Smooth muscle cell (in vitro differentiated cells): ENCODE data around the gene RUFY1. TPM values are rescaled to one million over a fixed set of nuclear protein-coding genes. Genes with fewer than 3 reads are reported as not detected.
"Not testable (repeated sequence)": the region's sequence is repeated elsewhere in the genome, so short reads cannot be mapped to it uniquely, and the experiment has no call there.

Source experiments
- DNase-seq: peaks from one replicate; lab custom pipeline; 2025; ENCODE audit not compliant: unreplicated experiment; lab: John Stamatoyannopoulos, UW
- H2AFZ ChIP-seq: fragments of 200-600 bp; sonication (generic); 2 replicates; pipeline ENCODE4 v1.6.0; 2016; ENCODE audit warnings: antibody characterized with exemption, low read depth, mild to moderate bottlenecking
- H3F3A ChIP-seq: fragments of 200-600 bp; sonication (generic); 2 replicates; pipeline ENCODE4 v1.6.0; 2017; ENCODE audit warnings: antibody characterized with exemption, low read depth
- H3K27ac ChIP-seq: fragments of 200-600 bp; sonication (generic); 2 replicates; pipeline ENCODE4 v1.5.1; 2016; ENCODE audit warnings: low read depth, mild to moderate bottlenecking
- H3K27me3 ChIP-seq: fragments of 200-600 bp; sonication (generic); 2 replicates; pipeline ENCODE4 v1.6.1; 2016; ENCODE audit warnings: low read depth, mild to moderate bottlenecking
- H3K36me3 ChIP-seq: fragments of 200-600 bp; sonication (generic); 2 replicates; pipeline ENCODE4 v1.5.1; 2016; ENCODE audit warnings: low read depth
- H3K4me1 ChIP-seq: fragments of 200-600 bp; sonication (generic); 2 replicates; pipeline ENCODE4 v1.5.1; 2016; ENCODE audit warnings: low read depth
- H3K4me2 ChIP-seq: fragments of 200-600 bp; sonication (generic); 2 replicates; pipeline ENCODE4 v1.6.0; 2016; ENCODE audit warnings: mild to moderate bottlenecking
- H3K4me3 ChIP-seq: fragments of 200-600 bp; sonication (generic); 2 replicates; pipeline ENCODE4 v1.5.1; 2016; ENCODE audit warnings: mild to moderate bottlenecking
- H3K79me2 ChIP-seq: fragments of 200-600 bp; sonication (generic); 2 replicates; pipeline ENCODE4 v1.6.0; 2016; ENCODE audit warnings: low read depth, mild to moderate bottlenecking
- H3K9ac ChIP-seq: fragments of 200-600 bp; sonication (generic); 2 replicates; pipeline ENCODE4 v1.6.0; 2016; ENCODE audit warnings: low read depth
- H3K9me3 ChIP-seq: fragments of 200-600 bp; sonication (generic); replicated peaks from 2 replicates; pipeline ENCODE4 v1.5.1; 2016; ENCODE audit warnings: low read depth
- H4K20me1 ChIP-seq: fragments of 200-600 bp; sonication (generic); 2 replicates; pipeline ENCODE4 v1.6.0; 2016; ENCODE audit warnings: low read depth
- WGBS: methylation state at CpG from one replicate; pipeline ENCODE4 v1.1.7; 2016; ENCODE audit warnings: low lambda C conversion rate; 5-methylcytosine and 5-hydroxymethylcytosine counted together
- polyA plus RNA-seq: library from polyadenylated mRNA; unstranded; fragments of >200 nt; fragmentation: Nextera tagmentation; extraction: Ambion mirVana; gene quantifications from 2 replicates; pipeline ENCODE4 v1.2.1, GENCODE V29; 2016
- total RNA-seq: library from RNA; depleted of rRNA; stranded (reverse); fragments of >200 nt; gene quantifications from 2 replicates; pipeline ENCODE4 v1.2.3, GENCODE V29; 2014
- TF ChIP-seq, protein P1 (sequence below): fragments of 200-600 bp; sonication (generic); IDR thresholded peaks from 2 replicates; pipeline ENCODE4 v1.5.1; 2017; ENCODE audit warnings: borderline replicate concordance, mild to moderate bottlenecking, antibody characterized with exemption; ENCODE audit not compliant: insufficient read depth, poor library complexity, severe bottlenecking

Gene RUFY1, protein sequence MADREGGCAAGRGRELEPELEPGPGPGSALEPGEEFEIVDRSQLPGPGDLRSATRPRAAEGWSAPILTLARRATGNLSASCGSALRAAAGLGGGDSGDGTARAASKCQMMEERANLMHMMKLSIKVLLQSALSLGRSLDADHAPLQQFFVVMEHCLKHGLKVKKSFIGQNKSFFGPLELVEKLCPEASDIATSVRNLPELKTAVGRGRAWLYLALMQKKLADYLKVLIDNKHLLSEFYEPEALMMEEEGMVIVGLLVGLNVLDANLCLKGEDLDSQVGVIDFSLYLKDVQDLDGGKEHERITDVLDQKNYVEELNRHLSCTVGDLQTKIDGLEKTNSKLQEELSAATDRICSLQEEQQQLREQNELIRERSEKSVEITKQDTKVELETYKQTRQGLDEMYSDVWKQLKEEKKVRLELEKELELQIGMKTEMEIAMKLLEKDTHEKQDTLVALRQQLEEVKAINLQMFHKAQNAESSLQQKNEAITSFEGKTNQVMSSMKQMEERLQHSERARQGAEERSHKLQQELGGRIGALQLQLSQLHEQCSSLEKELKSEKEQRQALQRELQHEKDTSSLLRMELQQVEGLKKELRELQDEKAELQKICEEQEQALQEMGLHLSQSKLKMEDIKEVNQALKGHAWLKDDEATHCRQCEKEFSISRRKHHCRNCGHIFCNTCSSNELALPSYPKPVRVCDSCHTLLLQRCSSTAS
- 26.4 and 41.6 TPM in 2 replicates for total RNA-seq
- 23.8 and 30.3 TPM in 2 replicates for polyA plus RNA-seq

DNA sequence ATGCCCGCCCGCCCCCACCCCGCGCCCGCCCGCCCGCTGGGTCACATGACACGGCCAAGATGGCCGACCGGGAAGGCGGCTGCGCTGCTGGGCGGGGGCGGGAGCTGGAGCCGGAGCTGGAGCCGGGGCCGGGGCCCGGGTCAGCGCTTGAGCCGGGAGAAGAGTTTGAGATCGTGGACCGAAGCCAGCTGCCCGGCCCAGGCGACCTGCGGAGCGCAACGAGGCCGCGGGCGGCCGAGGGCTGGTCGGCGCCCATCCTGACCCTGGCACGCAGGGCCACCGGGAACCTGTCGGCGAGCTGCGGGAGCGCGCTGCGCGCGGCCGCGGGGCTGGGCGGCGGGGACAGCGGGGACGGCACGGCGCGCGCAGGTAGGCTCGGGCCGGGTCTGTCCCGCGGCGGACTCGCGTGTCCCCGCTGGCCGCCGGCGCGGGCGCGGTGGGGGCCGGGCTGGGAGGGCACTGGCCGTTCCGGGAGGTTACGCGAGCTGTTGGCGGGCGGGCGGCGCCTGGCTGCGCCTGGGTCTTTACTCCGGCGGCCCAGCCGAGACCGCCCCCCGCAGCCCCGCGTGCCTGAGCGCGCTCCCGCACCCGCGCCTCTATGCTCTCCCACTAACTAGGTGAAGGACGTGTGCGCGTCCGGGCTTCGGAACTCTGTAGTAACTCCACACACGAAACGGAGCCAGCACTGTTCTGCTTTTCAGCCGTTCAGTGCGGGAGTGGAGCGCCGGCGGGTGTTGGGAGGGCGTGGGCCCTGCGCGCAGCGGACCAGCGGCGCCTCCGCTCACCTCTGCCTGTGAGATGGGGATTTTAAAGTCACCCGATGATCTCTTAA lies at the start of gene RUFY1:
RUFY1 (plus strand) TSS at position 44 of the 832 bp plus-strand sequence; CDS start at position 60, 16 bp downstream.
- Histone ChIP-seq H3K9me3 (no peaks in the 10 kb centered on the region), H4K20me1 (no peaks in the 10 kb centered on the region), H3K79me2 (peaks cover 27% of the 10 kb centered on the region), H3K27ac (peak within 1 kb of the TSS; percentile 98), H3K9ac (peak within 1 kb of the TSS; percentile 95), H3K27me3 (no peaks in the 10 kb centered on the region), H3K36me3 (no peaks in the 10 kb centered on the region), H3K4me1 (peaks cover 11% of the 10 kb centered on the region), H3F3A (peaks cover 21% of the 10 kb centered on the region), H2AFZ (peak within 1 kb of the TSS; percentile 99), H3K4me2 (peak within 1 kb of the TSS; percentile 95), H3K4me3 (peak within 1 kb of the TSS; percentile 96)
- TF ChIP-seq, protein P1, sequence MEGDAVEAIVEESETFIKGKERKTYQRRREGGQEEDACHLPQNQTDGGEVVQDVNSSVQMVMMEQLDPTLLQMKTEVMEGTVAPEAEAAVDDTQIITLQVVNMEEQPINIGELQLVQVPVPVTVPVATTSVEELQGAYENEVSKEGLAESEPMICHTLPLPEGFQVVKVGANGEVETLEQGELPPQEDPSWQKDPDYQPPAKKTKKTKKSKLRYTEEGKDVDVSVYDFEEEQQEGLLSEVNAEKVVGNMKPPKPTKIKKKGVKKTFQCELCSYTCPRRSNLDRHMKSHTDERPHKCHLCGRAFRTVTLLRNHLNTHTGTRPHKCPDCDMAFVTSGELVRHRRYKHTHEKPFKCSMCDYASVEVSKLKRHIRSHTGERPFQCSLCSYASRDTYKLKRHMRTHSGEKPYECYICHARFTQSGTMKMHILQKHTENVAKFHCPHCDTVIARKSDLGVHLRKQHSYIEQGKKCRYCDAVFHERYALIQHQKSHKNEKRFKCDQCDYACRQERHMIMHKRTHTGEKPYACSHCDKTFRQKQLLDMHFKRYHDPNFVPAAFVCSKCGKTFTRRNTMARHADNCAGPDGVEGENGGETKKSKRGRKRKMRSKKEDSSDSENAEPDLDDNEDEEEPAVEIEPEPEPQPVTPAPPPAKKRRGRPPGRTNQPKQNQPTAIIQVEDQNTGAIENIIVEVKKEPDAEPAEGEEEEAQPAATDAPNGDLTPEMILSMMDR, result no peak
- 2% methylated on average over 34 of the region's 109 CpGs for WGBS
- DNase-seq, result peak; percentile 53

DNA sequence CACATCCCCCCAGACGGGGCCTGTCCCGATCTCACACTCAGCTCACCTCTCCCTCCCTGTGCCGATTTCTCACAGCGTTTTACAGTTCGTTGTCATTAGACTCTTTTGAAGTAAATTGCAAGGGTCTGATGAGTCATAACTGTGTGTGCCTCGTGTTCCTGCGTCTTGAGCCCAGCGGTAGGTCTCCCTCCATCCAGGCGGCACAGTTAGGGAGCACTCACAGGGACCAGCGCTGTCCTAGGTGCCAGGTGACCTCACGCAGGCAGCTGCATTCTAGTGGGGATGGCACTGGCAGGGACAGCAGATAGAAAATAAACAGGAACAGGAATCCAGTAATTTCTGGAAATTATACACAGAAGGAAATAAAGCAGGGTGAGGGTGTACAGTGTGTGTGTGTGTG lies 48.4 kb upstream of the RUFY1 start:
- H3K27me3 ChIP-seq, H3K4me3 ChIP-seq, H3K4me1 ChIP-seq, H3F3A ChIP-seq, H3K36me3 ChIP-seq, H3K79me2 ChIP-seq, H4K20me1 ChIP-seq, DNase-seq, H3K9me3 ChIP-seq, H3K4me2 ChIP-seq, H3K9ac ChIP-seq, H2AFZ ChIP-seq, H3K27ac ChIP-seq: not testable (repeated sequence)
- WGBS, result 90% methylated on average over 2 of the region's 11 CpGs

DNA sequence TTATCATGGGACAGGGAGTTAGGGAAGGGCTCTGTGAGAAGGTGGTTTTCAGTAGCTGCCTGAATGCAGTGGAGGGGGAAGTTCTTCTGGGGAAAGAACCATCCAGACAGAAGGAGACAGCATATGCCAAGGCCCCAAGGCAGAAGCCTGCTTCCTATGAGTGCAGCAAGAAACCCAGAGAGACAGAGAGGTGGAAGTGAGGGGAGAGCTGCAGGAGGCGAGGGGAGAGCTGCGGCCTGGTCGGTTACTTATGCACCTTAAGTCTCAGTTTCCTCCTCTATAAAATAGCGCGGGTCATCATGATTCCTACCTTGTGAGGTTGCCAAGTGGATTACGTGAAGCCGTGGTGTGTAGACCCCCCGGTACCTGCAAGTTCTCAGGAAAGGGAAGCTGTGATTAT lies 47.9 kb upstream of the RUFY1 start:
- H3K36me3 ChIP-seq, H3K4me2 ChIP-seq, H3F3A ChIP-seq, H3K79me2 ChIP-seq, H3K9ac ChIP-seq, H2AFZ ChIP-seq, H3K27me3 ChIP-seq, H3K27ac ChIP-seq, H3K9me3 ChIP-seq, H3K4me1 ChIP-seq, DNase-seq, H4K20me1 ChIP-seq, H3K4me3 ChIP-seq: not testable (repeated sequence)
- 92% methylated on average over 7 of the region's 8 CpGs for WGBS

DNA sequence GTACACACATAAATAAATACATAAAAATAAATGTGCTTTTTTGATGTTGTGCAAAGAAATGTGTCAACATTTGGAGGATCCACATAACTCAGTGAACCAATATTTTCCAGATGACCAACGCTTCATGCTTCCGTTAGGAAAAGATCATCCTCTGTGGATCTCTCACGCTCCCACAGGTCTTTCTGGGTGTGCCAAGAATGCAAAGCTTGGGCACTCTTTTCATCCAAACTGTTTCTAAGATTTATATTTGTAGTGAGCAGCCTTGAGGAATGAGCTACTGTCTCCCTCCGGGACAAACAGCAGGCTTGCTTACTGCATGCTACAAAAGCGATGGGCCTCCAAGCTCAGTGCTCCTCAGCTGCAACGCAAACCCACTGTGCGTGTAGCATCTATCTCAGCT lies 46.2 kb upstream of the RUFY1 start:
- no peak for DNase-seq
- no peak overlapping the region for H2AFZ ChIP-seq
- H4K20me1 ChIP-seq, result no peaks in the 10 kb centered on the region
- H3K9ac ChIP-seq, result no peak overlapping the region
- H3K9me3 ChIP-seq, result no peaks in the 10 kb centered on the region
- H3K79me2 ChIP-seq, result no peaks in the 10 kb centered on the region
- no peak overlapping the region for H3K4me3 ChIP-seq
- no peak overlapping the region for H3K4me2 ChIP-seq
- H3K4me1 ChIP-seq, result no peaks in the 10 kb centered on the region
- 66% methylated on average over 7 of the region's 7 CpGs for WGBS
- H3K27me3 ChIP-seq, result no peaks in the 10 kb centered on the region
- H3K36me3 ChIP-seq, result no peaks in the 10 kb centered on the region
- no peak overlapping the region for H3K27ac ChIP-seq
- H3F3A ChIP-seq, result no peaks in the 10 kb centered on the region
- TF ChIP-seq, protein P1, result no peak
